LoVo (cell line): Measurements from ENCODE around the gene CHD9.

Source experiments
- DNase-seq: peaks from one replicate; pipeline ENCODE4 v3.0.0-alpha.2; 2016; ENCODE audit warnings: low spot score

CHD9 gene

DNA sequence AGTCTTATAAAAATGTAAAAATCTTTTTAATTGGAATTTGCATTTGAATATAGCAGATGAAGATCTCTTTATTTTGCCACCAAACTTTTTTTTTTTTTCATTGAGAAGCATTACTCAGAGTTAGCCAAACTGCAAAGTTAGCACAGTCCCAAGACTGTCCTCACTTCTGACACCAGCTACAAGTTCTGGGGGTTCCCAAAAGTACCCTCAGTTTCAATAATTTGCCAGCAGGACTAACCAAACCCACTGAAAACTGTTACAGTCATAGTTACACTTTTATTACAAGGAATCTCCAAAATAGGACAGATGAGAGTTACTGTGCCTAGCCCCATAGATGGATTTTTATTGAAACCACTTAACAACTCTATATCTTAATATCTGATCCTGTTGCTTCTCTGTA is 144.1 kb downstream of the CHD9 start:
- DNase-seq: no peak

DNA sequence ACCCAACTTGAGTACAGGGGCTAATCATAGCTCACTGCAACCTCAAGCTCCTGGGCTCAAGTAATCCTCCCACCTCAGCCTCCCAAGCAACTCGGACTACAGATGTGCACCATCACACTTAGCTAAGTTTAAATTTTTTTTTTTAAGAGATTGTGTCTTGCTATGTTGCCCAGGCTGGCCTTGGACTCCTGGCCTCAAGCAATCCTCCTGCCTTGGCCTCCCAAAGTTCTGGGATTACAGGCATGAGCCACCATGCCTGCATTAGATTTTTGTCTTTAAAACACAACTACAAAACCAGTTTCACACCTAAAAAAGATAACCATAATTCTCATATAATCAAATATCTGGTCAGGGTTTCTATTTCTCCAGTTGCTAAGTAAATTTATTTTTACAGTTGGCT is 147.1 kb downstream of the CHD9 start:
- DNase-seq: no peak

- DNase-seq: no peak
Measured at GRCh38 chr16:53202398-53202797, 147.6 kb downstream of the CHD9 start.

DNA sequence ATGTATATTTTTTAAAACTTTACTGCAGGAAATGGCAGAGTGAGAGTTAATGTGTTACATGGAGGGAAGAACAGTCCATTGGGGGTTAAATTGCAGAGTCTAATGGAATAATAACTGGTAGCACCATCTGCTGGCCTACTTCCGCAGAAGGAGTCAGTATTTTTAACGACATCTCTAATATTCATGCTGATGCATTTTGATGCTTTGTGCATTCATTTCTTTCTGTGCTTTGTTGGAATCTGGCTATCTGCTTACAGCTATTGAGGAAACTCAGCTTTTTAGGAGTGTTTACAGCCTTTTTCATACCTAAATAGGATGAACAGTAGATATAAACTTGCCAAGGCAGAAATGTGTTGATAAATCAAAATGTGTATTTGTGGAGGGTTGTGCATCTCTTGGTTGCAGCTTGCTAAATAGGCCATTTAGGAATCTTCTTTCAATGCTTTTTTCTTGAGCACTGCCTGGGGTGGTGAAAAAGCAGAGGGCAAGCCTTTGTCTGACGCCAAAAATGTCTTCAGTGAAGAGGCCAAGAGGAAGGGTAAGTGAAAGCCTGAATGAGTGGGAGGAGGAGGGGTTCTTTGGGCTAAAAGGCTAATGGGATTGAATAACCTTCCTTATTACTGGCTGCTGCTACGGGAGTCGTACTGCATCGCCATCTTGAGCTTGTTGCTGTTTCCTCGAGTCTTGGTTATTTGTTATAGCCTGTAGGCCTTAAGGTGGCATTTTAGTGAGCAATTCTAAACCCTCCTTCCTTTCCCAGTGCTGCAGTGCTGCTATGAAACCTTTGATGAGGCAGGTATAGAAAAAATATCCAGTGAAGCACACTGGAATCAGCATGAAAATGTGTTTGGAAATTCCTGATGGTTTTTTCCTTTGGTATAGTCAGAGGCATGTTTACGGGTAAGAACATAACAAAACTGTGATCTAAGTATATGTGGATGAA is 153.3 kb downstream of the CHD9 start:
- peak; percentile 7 for DNase-seq

GRCh38 chr16:53209429-53209828 is 154.6 kb downstream of the CHD9 start:
- no peak for DNase-seq

GRCh38 chr16:53209877-53210276 is 155.1 kb downstream of the CHD9 start:
- DNase-seq: no peak

- no peak for DNase-seq
Measured at GRCh38 chr16:53211253-53211652, 156.5 kb downstream of the CHD9 start.

- DNase-seq: no peak
Measured at GRCh38 chr16:53212893-53213223, 158.1 kb downstream of the CHD9 start.

DNA sequence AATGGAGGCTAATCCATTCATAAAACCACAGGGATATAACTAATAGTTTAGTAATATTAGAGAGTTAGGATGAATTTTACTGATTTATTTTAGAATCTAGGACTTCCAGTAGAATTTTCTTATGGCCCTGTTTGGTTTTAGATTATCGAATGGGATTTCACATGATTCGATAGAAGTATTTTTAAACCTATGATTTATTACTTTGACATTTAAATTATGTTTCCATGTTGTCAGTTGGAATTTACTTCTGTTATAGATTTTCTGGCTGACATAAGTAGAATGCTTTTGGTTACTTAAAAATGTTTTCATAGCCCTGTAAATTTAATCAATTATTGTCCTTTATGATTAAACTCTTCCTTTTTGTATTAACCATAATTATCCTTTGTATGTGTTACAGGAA is 158.8 kb downstream of the CHD9 start:
- DNase-seq: no peak

DNA sequence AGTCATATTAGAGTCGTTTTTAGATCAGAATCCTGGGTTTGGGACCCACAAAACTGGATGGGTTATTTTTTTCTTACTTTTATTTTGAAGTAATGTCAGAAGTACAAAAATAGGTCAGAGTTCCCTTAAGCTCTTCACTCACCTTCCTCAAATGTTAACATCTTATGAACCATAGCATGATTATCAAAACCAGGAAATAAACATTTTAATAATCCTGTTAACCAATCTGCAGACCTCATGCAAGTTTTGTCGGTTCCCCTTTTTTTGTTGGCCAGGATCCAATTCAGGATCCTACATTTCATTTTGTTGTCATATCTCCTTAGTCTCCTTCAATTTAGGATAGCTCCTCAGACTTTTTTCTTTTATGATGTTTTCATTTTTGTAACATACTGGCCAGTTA is 162.0 kb downstream of the CHD9 start:
- no peak for DNase-seq

DNA sequence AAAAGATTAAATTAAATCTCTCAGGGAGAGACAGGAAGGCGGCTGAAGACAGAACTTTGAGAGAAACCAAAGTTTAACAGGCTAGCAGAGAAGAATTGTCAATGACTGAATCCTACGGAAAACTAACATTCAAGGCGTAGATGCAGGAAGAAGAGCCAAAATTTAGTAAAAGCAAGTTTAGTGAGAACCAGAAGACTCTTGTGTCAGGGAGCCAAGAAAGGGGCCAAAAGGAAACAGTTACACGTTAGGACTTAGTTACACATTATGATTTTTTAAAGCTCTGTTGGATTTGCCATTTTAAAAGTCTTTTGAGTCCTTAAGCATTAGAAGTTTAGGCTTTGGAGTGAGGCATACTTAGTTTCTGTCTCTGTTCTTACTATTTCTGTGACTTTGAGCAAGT is 164.6 kb downstream of the CHD9 start:
- no peak for DNase-seq

DNA sequence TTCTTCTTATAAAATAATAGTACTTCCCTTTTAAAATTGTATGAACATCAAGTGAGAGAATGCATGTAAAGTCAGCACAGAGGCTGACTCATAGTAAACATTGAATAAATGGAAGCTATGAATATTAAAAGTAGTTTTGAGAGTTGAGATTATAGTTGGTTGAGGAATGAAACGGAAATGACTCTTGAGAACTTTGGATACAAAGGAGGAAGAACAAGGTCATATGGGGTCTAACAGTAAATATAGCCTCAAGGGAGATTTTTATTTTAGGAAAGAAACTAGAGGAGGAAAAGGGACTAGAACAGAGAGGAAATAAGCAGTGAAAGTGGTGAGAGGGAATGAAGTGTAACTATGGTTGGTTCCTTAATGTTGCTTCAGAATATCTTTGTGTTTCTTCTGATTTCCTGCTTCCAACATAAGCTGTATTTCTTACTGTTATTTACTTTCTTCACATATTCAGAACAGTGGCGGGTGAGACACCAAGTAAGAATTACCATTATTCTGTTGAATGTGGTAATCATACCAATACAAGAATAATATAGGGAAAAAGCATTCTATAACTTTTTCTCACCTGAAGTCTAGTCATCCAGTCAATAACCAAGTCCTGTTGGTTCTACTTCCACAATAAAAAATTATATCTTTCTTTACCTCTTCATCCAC is 165.1 kb downstream of the CHD9 start:
- no peak for DNase-seq

- no peak for DNase-seq
Measured at GRCh38 chr16:53220585-53220984, 165.8 kb downstream of the CHD9 start.

DNA sequence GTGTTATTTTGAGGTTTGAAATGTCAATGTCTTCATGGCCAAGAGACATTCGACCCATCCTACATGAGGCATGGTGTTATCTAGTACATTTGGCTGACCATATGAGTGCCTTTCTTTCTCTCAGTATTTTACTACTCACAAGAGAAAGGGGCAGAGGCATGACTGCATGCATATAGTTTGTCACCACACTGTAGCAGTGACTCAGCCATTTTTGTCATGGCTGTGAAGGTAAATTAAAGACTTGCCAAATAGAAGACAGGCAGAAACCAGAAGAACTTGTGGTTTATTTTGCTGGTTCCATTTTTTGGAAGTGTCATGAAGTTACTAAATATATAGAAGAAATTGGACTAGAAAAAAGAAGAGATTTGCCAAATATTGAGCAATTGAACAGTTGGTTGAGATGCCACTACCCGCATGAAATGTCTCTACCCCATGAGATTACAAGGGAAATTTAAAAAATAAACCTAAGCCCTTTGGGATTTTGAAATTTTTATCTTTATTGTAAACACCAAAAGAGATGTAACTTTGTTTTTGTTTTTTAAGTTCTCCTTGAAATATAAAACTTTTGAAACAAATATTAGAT is 170.3 kb downstream of the CHD9 start:
- no peak for DNase-seq

- no peak for DNase-seq
Measured at GRCh38 chr16:53232826-53233529, 178.2 kb downstream of the CHD9 start.

- DNase-seq: no peak
Measured at GRCh38 chr16:53234836-53235235, 180.0 kb downstream of the CHD9 start.

- DNase-seq: no peak
Measured at GRCh38 chr16:53235851-53236250, 181.1 kb downstream of the CHD9 start.

GRCh38 chr16:53249331-53249730 is 194.5 kb downstream of the CHD9 start:
- no peak for DNase-seq

DNA sequence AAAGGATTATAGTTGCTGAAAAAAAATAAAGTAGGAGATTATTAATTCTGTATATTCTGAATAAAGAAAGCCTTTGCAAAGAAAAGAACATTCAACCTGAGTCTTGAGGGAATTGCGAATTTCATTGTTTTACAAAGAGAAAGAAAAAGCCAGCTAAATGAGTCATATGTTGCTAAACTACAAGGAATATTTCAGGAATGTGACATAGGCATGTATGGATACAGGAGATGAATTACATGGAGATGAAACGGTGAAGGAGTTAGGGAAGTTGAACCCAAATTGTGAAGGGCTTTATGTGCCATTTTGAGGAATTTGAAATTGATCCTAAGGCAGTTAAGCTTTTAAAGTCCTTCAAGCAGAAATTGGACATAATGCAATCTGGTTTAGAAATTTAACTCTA is 202.2 kb downstream of the CHD9 start:
- no peak for DNase-seq

- no peak for DNase-seq
Measured at GRCh38 chr16:53258809-53259208, 204.0 kb downstream of the CHD9 start.

- DNase-seq: no peak
Measured at GRCh38 chr16:53261276-53261675, 206.5 kb downstream of the CHD9 start.

DNA sequence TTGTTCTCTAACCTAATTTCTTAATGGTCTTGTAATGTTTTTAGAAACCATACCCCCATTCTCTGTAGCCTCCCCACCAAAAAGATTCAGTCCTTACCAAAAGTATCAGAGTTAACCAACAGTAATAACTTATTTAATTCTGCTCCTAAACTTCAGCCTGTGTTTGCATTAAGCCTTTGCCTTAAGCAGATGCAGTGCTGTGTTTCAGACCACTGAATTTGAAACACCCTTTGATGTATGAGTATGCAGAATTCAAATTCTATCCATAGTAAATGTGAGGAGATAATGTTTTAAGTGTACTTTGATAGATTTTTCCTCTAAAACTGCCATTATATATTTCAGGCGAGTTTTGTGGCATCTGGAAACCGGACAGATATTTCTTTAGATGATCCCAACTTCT is 207.9 kb downstream of the CHD9 start:
- no peak for DNase-seq

- no peak for DNase-seq
Measured at GRCh38 chr16:53266156-53266555, 211.4 kb downstream of the CHD9 start.
